T-helper 1 cell (primary cell): ENCODE results near the gene HBS1L.

Experiments
- DNase-seq, 5 donors: peaks; one replicate each; pipeline ENCODE4 v3.0.0-alpha.2; 2012 to 2020

The HBS1L gene

DNA sequence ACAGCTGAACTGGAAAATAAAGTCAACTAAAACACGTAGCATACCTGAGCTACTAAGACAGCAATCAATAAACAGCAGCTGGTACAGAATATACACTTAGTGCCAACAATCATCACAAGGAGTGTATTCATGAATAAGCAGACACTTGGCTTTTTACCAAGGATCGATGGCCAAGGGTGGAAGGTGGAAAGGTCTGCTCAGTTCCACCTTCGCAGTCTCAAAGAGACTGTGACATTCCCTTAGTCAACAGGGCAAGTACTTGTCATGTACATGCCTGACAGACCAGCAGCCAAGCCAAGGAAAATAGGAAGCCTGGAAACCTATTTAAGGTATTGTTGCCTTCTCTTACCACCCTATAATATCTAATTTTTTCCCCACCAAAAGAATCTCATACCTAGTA is 21.4 kb downstream of the HBS1L start:
- no peak for DNase-seq

DNA sequence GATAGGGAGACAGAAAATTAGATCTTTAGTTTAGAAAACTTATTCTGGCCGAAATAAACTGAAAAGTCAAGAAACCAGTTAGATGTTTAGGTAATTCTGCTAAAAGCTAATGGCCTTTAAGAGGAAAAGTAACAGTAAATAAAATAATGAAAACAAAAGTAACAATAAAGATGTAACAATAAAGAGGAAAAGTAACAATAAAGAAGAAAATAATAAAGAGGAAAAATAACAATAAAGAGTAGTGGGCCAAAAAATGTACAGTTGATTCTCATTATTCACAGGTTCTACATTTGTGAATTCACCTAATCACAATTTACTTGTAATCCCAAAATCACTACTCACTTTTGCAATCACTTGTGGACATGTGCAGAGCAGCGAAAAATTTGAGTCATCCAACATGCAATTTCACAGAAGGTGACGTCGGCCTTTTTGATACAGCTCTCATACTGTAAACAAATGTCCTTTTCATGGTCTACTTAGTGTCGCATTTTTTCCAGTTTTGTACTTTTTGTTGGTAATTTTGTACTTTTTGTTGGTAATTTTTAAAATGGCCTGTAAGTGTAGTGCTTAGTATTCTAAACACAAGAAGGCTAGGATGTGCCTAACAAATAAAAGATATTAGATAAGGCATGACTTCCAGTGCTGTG is 24.0 kb downstream of the HBS1L start:
- DNase-seq, result peak in 1 of 5 donors; percentile 38

- DNase-seq, result peak in 1 of 5 donors; percentile 75
These were observed 24.6 kb downstream of the HBS1L start for GRCh38 chr6:135030056-135030473.

- DNase-seq, result no peak
These were observed 28.8 kb downstream of the HBS1L start for GRCh38 chr6:135025775-135026174.

DNA sequence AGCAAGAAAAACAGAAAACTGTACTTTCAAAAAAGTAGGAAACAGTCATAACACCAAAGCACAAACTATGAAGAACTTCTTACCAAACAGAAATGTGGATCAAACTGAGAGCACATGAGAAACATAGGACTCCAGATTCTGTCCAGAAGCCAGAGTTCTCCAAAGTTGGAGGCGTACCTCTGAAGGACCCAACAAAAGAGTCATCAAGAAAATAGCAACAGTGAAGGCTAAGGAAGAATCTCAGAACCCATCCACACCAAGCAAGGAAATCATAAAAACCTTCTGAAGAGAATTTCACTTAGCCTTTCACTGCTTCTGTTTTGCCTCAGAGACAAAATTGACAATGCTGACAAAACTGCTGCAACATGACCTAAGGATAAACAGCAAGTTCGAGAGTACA is 29.4 kb downstream of the HBS1L start:
- no peak for DNase-seq

DNA sequence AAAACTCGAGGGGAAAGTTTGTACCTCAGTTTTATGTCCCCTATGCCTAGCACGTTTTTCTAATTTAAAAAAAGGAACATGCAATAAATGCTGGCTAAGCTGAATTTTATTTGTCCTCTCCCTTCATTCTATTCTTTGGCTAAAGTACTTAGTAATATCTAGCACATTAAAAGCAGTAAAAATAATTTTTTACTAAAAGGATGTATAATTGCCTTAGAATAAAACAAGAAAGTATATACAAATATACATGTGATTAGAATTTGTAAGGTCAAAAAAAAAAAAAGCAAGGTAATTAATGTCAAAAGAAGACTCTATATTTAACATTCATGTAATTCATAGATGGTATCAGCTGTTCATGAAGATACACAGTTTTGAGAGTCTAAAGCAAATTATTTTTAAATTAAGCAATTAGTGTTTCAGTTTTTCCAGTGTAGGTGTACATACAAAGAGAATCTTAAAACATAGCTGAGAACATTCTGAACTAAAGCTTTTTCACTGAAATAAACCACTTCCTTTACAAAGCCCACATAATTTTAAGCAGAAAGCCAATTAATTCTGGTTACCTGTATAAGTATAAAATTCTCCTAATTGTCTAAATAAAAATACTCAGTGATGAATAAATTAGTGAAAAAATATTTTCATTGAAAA is 32.4 kb downstream of the HBS1L start:
- DNase-seq, result no peak

DNA sequence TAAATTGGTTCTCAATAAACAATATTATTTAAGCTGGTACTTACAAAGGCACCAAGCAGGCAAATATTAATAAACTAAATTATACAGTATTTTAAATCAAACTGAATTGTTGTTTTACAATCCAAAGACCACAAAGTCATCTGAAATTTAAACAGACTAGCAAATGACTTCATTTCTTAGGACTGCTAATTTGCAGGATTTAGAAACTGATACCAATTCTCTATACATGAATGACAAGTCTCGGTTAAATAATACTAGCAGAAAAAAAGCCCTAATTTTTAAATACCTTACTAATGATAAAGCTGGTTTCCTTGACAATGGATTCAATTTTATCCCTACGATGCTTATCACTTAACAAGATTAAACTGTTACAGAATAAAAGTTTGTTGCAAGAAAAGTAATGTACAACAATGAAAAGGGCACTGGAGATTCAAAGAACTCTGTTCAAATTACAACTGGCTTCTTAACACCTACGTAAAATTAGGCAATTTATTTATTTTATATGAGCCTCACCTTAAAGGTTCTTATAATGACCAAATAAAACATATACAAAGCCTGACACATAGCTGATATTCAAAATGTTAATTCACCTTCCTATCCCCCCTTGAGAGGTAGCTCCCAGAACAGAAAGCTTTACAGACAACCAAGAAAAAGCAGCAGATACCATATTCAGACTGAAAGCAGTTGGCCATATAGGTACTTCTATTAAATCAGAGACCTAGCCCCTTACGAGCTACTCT is 33.1 kb downstream of the HBS1L start:
- peak in 1 of 5 donors; percentile 29 for DNase-seq

DNA sequence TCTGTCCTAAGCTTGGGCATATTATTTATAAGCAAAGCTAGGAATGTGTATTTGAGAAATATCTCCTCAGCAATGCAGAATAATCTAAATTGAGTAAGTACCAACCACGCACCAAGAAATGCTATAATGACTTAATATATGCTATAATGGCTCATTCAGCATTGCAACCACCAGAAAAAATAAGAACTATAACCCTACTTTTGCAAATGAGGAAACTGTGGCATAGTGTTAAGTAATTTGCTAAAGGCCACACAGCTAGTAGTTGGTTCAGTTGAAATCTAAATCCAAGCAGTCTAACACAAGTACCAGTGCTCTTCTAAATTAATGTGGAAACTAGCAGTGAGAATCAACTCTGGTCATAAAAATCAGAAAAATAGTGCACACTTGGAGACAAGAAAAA is 35.7 kb downstream of the HBS1L start:
- DNase-seq, result no peak

DNA sequence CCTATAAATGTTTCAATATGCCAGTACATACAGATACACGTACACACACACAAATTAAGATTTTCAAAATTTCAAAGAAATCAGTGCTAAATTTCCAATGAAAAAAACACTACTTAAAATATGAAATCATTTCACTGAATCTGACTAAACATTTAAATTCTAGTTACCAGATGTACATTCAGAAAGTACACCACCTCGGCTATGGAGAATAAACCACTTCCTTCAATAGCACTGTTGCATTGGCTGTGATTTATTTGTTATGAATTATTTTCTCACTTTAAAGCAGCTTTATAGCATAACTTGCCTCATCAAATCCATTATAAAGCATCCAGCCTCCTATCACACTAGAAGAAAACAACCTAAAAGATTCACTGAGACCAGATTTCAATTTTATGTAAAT is 36.6 kb downstream of the HBS1L start:
- DNase-seq, result peak in 1 of 5 donors; percentile 47

DNA sequence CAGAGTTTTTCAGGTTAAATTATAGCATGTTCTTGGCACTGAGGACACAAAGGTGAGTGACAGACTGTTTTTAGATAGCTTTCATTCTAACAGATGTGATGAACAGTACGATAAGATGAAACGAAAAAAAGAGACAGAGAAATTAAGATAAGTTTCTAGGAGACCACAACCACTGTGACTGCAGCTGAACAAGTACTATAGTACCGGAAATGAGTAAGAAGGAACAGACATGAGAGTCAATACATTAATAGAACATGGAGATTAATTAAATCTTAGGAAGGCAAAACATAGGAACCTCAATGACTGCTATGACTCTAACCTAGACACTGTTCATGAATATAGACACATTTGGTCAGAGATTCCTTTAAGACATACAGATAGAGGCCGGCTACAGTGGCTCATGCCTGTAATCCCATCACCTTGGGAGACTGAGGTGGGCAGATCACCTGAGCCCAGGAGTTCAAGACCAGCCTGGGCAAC is 40.2 kb downstream of the HBS1L start:
- peak in 1 of 5 donors; percentile 87 for DNase-seq

DNA sequence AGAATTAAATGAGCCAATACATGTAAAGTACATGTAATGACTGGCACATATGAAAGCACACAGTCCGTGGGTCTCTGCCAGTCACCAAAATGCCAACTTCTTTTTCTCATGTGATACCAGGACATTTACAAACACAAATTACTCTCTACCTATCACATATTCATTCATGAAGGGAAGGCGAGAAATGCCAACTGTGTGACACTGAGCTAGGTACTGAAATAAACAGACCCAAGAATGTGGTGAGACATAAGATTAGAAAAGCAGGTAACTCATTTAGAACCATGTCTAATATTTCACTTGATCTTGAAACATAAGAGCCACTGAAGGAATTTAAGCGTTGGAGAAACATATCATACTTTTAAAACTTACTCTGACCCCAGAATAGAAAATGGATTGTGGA is 41.4 kb downstream of the HBS1L start:
- DNase-seq, result no peak

- DNase-seq, result no peak
These were observed 41.9 kb downstream of the HBS1L start for GRCh38 chr6:135012764-135013163.

- no peak for DNase-seq
These were observed 42.3 kb downstream of the HBS1L start for GRCh38 chr6:135012349-135012748.

GRCh38 chr6:135008941-135009290 is 45.7 kb downstream of the HBS1L start:
- DNase-seq, result no peak

DNA sequence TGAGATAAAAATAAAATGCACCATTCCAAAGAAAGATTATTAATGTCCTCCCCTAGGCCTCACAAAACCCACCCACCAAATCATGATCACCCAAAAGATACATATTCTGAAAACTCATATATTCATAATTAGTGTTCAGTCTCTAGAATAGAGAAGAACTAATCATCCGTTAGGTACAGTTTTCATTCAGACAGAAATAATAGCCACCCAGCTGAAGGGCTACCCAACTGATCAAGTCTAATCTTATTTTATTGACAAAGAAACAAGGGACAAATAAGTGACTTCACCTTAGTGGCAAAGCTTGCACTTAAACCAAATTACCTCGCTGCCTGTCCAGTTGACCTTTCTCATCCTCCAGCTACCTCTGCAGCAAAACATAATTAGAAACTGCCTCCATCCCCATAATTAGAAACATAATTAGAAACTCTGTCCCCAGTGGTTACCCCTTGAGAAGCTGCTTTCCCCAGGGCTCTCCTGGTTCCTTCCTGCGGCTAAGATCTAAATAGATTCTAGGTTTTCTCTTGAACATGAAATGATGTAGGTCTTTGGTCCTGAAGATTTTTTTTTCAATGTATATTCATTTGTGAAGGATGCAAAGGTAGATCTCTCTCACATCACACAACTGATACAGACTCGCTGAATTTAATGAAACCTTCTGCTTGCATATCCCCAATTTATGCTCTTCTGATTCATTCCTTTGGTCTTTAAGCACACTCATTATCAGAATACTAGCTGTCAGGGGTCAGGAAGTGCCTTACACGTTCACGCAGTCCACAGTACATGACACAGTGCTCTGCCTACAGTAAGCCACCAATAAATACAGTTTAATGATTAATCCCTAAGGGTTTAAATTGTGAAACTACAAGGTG is 46.3 kb downstream of the HBS1L start:
- peak in 1 of 5 donors; percentile 73 for DNase-seq

DNA sequence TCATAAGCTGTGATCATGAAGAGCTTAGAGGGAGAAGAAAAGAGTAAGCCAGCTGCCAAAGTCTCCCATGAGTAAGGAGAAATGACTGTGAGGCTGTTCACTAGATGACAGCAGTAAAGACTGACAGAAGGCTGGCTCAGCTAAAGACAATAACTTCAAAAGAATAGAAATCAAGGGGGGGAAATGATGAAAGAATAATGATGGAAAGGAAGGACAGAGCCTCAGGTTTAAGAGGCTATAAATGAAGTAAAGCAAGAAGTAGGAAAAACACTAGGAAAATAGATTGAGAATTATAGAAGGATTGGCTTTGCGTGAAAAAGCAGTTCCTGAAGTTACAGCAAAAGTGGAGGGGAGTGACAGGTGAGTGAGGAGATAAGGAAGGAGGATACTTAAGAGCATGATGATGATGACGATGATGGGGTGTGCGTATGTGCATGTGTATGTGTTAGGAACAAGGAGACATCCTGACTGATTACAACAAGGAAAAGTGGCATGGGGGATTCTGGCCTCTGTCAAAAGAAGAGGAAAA is 48.2 kb downstream of the HBS1L start:
- DNase-seq, result peak in 1 of 5 donors; percentile 48

DNA sequence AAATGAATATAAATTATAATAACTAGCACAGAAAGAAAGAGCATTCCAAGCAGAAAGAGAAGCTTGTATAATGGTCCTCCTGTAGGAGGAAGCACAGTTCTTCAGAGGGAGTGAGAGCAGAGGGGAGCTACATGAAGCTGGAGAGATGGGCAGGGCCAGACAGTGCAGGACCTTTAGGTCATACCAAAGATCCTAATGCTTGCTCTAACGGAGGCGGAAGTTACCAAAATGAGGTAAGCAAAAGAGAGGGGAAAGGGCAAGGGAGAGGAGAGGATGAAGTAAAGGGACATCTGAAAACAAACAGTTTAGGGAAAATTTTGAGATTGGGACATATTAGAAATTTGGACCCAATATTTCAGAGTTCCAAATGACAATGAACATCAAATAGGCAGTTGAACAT is 50.2 kb downstream of the HBS1L start:
- DNase-seq, result no peak

GRCh38 chr6:135002974-135003703 is 51.5 kb downstream of the HBS1L start:
- DNase-seq, result no peak

DNA sequence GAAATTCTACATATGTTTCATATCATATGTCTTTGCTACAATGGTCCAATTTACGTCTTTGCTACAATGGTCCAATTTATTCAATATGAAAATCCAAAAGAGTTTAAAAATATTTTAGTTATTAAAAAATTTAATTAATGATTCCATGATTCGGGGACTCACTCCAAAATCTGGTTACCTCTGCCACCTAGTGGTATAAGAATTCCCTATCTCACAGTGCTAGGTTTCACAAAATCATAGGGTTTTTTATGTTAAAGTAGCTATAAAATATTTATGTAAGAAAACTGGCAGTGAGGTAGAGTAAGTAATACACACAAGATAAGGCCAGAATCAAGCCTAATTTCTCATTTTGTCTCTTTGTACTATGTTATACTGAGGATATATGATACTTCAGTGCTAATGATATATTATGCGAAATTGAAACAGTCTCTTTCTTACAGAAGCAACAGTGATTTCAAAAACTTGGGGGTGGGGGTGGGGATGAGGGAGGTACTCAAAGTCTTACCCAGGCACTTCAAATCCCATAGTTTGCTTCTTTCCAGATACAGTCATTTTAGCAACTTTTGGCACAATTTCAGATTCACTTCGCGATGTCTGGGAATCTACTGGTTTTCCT is 52.3 kb downstream of the HBS1L start:
- no peak for DNase-seq

DNA sequence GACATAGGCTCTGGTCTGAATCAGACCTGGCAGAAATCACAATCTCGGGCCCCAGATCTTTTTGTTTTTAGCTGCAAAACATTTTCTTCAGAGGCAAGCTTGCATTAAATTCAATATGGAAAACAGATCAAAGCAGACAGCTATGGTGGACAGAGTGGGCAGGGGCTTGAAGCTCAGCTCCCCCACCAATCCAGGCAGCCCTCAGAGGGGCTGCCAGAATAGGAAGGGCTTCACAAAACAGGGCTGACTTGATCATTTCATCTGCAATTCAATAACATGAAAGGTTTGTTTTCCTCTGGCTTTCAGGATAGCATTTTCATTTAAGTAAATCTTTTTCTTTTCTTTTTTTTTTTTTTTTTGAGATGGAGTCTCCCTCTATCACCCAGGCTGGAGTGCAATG is 55.5 kb downstream of the HBS1L start:
- no peak for DNase-seq
